Suppressor macrophage treated with lipopolysaccharide for 4 hours (primary cell): ENCODE data around the gene CCDC197.

Experiments used
- DNase-seq: peaks from one replicate; pipeline ENCODE4 v3.0.0-alpha.2; 2020

CCDC197 gene

DNA sequence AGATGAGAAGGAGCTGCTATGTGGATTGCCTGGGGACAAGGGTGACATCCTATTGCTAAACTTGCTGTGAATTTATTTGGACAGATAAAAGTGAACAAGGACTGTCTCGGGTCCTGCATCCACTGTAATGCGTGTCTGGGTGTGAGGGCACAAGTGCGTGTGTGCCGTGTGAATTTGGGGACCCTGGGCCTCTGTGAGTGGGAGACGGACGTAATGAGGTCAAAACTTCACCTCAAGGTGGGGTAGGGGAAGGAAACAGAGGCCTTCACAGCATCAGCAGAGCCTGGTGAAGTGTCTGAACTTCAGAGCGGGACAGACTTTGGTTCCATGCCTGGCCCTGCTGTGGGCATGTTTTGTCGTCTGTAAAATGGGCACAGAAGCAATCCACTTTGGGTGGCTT, 35.5 kb upstream of the CCDC197 start:
- no peak for DNase-seq

DNA sequence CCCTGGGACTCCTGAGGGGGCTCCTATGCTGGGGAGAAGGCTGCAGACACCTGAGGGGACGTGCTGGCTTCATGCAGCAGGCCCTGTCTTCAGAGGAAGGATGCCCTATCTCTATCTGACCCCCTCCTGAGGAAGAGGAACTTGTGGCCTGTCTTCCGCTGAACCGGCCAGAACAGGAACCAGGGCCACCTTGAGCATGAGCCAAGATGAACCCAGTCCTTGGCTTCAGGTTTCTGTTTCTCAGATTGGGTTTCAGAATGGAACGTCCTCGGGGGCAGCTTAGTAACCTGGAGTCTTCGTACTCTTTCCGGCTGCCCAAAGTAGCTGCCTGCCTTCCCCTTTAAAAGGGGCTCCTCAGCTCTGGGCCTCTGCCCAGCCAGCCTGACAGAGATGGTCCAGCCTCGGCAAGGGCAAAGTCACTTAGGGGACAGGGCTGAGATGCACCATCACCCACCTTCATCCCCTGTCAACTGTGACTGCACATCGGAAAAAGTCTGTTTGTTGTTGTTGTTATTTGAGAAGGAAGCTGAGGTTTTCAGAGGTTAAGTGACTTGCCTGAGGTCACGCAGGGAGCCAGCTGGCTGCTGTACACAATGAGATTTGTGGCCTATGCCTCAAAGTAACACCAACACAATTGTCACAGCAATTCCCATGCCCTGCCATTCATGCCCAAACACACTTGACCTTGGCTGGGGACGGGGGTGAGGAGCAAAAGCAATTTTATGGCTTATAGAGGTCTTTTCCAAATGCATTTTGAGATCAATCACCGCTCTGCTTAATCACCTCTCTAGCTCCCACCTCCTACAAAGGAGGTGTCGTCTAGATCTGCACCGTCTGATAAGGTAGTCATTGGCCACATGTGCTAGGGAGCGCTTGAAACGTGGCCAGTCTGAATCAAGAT, 34.1 kb upstream of the CCDC197 start:
- DNase-seq, result peak; percentile 63

DNA sequence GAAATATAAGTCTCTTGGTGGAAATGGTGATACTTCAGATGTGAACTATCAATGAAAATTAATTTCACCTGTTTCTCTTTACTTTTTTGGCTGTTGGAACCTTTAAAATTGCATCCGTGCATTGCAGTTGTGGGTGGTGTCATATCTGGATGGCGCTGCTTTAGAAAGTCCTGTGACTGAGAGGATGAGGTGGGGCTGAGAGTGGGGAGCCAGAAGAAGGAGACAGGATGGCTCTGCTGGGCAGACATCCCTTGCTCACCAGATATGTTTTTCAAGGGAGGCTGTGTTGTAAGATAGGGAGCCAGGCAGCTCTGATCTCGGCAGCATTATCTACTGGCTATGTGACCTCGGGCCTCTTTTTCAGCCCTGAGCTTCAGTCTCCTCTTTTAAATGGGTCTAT, 33.4 kb upstream of the CCDC197 start:
- DNase-seq, result no peak

DNA sequence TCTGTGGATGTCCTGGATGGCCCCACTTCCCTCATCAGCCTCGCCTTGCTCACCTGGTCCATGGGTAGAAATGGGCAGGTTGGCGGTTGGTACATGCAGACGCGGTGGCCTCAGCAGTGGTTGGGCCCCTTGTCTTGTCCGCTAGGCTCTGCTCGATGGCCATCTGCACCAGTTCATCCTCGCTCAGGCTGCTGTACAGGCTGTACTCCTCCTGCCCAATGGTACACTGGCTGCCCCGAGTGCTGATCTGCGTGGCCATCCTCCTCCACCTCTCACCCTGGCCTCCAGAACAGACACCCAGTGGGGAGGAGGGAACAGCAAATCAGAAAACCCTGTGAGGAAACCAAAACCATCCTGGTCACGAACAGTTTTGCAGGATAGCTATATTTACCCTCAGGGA, 32.8 kb upstream of the CCDC197 start:
- DNase-seq, result no peak

DNA sequence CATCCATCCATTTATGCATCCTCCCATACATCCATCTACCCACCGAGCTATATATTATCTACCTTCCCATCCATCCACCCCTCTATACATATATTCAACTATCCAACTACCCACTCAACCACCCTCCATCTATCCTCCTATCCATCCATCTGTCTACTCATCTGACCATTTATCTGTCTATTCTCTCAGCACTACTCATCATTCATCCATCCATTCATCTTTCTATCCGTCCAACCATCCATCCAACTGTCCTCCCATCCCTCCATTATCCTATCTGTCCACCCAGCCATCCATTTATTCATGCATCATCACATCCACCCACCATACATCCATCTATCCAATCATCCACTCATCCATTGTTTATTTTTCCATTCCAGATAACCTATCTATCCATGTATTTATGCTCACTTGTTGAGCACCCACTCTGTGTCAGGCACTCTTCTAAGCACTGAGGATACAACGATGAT, 32.2 kb upstream of the CCDC197 start:
- no peak for DNase-seq

DNA sequence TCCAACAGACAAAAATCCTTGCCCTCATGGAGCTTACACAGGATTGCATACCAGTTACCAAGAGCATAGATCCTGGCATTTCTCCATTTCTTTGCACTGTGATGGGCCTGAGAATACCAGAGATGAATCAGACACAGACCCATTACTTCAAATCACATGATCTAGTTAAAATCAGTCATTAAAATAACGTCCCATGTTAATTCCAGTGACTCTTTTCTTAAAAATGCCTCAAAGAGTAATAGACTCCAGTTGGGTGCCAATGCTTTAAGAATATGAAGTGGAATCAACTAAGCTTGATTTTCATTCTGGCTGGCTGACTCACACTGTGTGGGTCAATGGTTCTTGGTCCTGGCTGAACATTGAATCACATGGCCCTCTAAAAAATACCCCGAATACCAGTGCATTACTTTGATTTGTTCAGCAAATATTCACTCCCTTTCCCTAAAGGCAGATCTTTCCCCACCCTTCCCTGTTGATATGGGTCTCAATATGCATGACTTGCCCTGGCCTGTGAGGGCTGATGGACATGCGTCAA, 31.7 kb upstream of the CCDC197 start:
- peak; percentile 40 for DNase-seq

DNA sequence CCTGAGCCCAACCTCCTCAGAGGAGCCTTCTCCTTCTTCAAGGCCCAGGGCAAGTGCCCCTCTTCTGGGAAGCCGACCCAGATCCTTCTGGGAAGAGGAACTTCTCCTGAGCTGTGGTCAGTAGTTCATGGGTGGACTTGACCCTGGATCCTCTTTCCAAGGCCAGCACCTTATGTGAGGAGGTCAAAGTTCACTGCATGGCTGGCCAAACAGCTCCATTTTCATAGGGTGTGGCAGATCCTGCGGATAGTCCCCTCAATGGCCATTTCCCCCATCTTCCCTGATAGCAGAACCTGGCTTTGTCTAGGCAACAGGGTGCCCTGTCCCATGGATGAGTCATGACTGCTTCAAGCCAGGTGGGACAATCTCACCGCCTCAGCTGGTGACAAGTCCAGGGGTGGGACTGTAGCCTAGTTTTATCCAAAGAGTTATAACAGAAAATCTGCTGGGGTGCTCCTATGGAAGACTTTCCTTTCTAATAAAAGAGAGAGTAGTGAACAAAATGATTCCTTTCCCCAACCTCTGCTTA, 31.1 kb upstream of the CCDC197 start:
- DNase-seq, result no peak

DNA sequence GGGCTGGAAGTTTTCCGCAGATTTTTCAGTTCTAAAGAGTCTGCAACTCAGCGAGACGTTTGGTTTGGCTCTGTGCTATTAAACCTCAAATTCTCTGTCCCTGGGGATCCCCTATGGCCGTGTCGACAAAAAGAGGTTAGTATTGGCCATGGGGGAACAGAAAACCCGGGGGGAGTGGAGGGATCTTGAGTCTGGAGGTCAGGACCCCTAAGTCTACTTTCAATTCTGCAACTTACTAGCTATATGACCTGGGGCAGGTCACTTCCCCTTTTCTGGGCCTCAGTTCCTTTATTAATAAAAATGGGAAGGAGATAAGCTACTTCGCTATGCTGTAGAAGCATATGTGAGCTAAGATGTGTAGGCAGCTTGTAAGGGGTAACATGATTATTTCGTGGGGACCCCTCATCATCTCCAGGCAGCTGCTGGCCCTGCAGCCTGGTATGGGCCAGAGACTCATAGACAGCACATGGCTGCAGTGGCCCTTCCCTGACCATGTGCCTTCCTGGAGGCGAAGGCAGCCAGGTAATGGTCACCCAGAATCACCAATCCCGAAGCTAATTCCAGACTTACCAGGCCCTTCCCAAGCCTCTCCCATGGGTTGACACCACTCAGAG, 29.4 kb upstream of the CCDC197 start:
- peak; percentile 77 for DNase-seq

DNA sequence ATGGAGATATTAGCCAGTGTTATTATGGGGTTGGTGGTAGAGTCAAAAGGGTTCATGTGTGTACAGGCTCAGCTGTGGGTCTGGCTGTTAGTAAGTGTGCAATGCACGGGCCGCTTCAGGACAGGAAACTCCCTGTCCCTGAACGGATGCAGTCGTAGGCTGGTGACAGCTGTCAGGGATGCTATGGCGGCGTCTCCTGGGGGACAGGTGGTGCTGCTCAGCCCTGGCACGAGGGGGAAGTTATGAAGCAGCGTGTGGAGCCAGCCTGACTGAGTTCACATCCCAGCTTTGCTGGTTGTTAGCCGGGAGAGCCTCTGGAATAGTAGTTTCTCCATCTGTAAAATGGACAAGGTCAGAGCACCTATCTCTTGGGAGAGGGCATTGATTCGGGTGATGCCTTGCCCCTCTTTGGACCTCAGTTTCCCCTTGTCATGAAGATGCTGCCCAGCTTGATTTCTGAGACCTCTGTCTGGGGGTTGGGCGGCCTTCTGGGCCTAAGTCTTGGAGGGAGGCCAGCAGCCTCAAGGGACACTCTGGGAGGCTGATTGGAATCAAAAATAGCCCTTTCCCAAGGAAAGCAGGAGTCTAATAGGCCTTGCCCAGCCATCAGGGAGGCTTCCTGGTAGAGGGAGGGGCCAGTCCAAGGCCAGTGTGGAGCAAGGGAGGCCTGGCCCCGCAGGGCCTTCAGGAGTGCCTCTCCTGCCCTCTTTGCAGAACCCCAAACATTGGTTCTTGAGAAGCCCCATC, 27.8 kb upstream of the CCDC197 start:
- DNase-seq, result no peak

DNA sequence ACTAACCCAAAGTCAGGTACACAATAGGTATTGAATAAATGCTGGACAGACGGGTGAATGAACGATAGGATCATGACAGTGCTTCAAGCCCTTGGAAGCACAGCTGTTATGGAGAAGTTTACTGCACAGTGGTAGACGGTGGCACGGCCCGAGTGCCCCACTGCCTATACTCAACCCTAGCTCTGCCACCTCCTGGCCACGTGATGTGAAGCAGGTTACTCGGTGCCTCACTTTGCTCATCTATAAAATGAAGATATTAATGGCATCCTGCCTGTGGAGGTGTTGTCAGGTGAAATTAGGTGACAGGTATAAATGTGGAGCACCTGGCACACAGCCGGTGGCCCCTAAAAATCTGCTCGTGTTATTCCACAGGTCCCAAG, 26.5 kb upstream of the CCDC197 start:
- peak; percentile 16 for DNase-seq

DNA sequence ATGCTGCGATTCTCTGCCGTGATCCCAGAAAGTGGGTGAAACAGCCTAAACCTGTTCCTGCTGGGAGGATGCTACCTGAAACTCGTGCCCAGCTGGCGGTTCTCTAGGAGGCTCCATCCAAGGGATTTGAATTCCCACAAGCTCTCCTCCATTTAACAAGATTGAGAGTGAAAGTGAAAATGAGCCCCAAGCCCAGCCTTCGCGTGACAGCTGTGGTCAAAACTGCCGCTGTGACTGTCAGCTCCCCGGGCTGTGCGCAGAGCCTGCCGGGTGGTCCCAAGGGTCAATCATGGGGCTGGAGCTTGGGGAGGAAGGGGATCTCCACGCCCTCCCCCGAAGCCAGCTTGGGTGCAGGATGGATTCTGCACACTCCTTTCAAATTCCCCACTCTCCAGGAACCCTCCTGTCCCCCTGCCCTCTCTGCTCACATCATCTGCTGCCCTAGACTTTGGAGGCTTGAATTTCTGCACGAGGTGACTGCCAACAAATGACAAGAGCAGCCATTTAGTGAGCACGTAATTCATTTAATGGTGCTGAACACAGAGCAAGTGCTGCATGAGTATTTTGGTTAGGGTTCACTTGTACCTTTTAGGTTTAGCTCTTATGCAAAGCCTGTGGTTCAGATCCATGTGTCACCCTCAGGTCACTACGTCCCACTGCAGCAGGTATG, 26.0 kb upstream of the CCDC197 start:
- peak; percentile 81 for DNase-seq

DNA sequence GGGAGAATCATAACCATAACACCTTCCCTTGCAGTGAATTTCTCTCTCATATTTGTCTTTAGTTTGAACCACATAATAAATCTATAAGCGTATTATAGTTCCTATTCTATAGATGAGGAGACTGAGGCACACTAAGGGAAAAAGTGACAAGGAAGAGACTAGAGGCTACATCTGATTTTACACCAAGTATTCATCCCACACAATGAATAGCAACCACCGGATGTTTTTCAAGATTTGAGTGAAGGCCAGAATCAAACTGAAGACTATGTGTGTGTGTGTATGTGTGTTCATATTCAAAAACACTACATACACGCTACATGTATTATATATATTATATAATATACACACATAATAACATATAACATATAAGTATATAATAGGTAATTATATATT, 25.5 kb upstream of the CCDC197 start:
- no peak for DNase-seq

DNA sequence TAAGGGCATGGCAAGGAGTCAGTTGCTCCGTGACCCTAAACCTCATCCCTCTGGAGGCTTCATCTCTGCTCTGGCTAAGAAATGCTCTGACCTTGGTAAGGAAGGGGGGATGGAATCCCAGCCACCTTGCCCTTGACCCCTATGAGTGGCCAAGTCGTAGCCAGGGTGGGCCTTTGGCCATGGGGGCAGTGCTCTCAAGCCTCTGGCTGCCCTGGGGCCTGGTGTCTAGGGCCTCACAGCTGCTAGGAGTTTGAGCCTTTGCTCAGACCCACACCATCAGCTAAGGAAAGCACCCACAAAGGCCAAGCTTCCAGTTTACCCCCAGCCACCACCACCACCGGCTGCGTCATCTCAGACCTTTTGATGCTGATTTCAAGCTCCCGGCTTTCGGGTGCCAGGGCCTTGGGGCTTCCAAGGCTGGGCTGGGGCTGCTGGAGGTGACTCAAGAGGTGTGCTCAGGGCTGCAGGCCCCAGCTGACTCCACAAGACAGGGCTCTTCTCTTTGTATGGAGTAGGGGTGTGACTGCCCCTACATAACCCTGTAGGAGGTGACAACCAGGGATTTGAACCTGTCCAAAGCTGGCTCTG, 24.4 kb upstream of the CCDC197 start:
- DNase-seq, result no peak

DNA sequence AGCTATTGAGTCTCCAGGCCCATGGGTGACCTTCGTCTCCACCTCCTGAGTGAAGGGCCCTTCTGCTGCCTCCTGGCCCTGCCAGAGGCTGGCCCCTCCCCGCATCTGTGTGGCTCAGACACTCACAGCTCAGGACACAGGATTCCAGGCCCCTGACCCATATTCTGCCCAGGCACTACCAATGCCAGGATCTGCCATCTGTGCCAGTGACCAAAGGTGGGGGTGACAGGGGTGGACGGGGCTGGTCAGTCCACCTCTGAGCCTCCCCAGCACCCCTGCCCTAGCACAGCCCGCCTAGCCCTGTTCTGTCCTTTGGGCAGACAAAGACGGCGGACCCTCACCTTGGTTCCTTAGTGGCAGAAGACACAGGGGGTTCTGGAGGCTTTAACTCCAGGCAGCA, 23.5 kb upstream of the CCDC197 start:
- no peak for DNase-seq

DNA sequence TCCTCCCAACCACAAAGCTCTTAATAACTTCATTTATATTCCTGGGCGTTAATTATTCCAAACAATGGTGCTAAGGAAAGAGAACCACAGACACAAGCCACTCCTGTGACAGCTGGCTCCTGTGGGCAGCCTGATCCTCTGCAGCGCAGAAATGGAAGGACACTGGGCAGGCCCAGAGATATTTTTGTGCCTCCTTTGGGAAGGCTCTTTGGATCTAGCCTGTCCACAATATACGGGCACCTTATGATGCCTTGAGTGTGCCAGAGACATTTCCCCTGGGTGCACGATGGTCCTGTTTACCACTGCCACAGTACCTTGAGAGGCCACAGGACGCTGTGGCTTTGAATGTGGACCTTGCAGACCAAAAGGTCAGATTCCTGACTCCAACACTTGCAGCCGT, 22.8 kb upstream of the CCDC197 start:
- no peak for DNase-seq

DNA sequence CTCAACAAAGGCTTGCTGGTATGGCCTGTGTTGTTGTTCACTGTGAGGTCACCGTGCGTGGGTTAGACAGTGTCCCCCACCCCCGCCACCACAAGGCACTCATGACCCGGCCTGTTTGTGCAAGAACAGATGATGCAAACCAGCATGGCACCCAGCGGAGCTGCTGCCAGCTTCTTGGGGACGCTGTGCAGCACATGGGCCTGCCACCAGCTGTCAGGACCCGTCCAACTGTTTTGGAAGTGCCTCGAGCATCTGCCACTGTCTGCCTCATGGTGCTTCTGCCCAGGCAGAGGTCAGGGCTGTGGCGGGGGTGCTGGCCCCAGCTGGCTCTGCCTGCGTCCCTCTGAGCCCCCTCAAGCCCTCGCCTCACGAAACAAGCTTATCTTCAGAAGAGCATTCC, 22.3 kb upstream of the CCDC197 start:
- DNase-seq, result peak; percentile 76

DNA sequence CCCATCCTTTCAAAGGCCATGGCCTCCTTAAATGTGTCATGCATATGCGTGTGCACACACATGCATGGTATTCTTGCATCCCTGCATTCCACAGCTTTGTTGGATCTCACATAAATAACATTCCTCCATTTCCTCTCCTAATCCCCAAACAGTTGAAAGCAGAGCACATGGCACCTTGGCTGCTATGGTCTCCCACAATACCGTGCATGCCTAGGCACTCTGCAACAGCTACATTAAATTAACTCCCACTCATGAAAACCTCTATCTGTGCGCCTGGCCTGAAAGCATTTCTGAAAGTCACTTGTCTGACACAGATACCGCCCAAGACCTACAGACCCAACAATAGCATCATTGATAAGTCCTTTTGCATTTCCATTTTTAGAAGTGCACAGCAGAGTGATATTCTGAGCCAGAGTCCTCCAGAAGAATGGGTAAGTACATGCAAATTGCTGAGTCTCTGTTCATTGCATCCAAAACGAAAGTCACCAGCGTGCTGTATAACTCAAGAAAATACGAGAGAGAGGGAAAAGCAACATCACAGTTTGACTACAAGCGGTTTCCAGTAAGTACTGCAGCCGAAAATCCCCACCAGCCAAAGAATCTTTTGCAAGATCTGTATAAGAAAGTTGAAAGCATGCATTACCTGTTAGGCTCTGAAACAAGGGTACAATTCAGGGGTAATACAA, 21.2 kb upstream of the CCDC197 start:
- DNase-seq, result peak; percentile 23

DNA sequence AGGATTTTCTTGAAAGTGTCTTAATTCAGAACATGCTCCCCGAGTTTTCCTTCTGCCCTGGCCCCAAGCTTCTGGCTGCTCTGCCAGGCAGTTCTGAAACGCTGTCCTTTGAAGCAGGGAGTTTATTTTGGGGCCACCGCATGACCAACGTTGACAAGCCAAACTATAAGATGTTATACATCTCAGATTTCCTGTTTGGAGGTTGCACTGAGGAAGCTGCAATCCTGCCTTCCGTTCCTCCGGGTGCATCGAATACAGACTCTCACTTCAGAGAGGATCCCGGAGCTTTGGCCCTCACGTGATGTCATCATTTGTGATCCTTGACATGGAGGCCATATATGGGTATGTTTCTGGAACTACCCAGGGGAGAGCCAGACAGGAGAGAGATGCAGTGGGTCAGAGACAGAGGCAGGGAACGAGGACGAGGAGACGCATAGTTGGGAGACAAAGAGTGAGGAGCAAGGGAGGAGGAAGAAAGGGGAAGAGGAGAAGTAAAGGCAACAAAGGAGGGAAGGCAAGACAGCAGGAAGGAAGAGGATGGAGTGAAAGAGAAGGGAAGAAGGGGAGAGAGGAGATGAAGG, 20.5 kb upstream of the CCDC197 start, which contains the start of gene ASB2:
ASB2 (minus strand) TSS at position 94 of the 581 bp plus-strand sequence. CDS start 12,031 bp downstream, outside the sequence.
- peak; percentile 37 for DNase-seq

DNA sequence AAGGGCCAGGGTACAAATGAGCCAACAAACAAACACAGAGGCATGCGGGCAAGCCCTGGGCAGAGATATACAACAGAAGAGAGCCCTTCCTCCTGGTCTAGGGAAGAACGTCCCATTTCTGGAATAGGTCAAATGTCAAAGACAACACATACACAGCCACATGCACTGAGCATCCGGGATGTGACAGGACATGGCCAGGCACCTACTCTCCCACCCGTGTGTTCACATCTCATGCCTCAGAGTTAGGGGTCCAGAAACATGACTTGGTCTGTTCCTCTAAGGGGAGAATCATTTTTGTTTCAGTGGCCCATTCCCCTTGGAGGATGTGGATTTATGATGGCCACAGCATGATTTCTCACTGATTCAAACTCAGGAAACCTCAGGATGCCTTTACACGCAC, 19.9 kb upstream of the CCDC197 start:
- no peak for DNase-seq

DNA sequence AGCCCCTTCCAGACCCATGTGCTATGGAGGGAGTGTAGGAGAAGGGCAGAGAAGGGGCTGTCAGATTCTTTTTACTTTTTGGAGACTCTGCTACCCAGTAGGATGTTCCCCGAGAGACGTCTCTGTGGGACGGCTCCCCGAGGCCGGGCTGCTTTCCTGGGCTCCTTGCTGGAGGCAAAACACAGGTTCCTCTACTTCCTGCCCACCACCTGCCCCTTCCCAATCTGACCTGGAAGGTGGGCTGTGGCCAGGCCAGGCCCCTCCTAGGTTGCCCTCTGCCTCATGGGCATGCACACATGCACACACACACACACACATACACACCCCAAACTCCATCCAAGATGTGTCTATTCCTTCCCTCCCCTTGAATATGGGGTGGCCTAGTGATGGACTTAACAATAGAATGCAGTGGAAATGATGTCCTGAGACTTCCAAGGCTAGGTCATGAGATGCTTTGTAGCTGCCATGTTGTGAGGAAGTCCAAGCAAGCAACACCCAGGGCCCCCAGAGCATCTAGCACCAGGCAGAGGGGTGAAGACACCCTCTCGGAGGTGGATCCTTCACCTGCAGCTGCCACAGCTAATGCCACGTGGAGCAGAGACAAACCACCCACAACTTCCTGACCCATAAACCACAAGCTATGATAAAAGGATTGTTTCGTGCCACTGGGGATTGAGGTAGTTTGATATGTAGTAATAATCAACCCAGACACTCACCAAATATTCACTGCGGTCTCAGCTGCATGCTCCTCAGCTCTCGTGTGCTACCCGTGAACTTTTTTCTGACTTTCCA, 19.1 kb upstream of the CCDC197 start:
- DNase-seq, result no peak
